Caco-2 (cell line): ENCODE results near the gene PROCR. TPM values are rescaled to one million over a fixed set of nuclear protein-coding genes. Genes with fewer than 3 reads are reported as not detected.

Source experiments
- BruUV-seq: library from RNA; stranded (reverse); fragments of 400-500 nt; replicated peaks from 2 replicates; lab custom pipeline; 2021; lab: Mats Ljungman, UMichigan
- CTCF ChIA-PET: fragments of 300-600 bp; sonication (Branson Sonifier 250); formaldehyde crosslinking; loops from one replicate; lab custom pipeline; 2022; ENCODE audit warnings: antibody characterized with exemption; lab: Charles Lee
- POLR2A ChIA-PET: fragments of 300-600 bp; sonication (Branson Sonifier 250); formaldehyde crosslinking; loops from one replicate; lab custom pipeline; 2022; ENCODE audit warnings: antibody characterized with exemption; lab: Charles Lee
- DNase-seq, 2 experiments: peaks; one replicate each; pipeline versions ENCODE4 v3.0.0 to v3.0.0-alpha.2; 2020 to 2022
- H3K27me3 ChIP-seq: replicated peaks from 2 replicates; pipeline ENCODE4 v1.6.0; 2011; ENCODE audit warnings: low read length; ENCODE audit not compliant: control insufficient read depth, insufficient read depth
- H3K36me3 ChIP-seq: 2 replicates; pipeline ENCODE4 v1.5.1; 2011; ENCODE audit warnings: low read length; ENCODE audit not compliant: control insufficient read depth, insufficient read depth
- H3K4me1 ChIP-seq: fragments of 250-450 bp; sonication (Bioruptor Pico); 2 replicates; pipeline ENCODE4 v1.5.1; 2020; ENCODE audit warnings: mild to moderate bottlenecking
- H3K4me3 ChIP-seq: 2 replicates; pipeline ENCODE4 v1.5.1; 2011; ENCODE audit warnings: low read depth, mild to moderate bottlenecking, control low read depth, low read length
- H3K9me3 ChIP-seq: fragments of 250-450 bp; sonication (Bioruptor Pico); 2 replicates; pipeline ENCODE4 v1.5.1; 2020; ENCODE audit warnings: mild to moderate bottlenecking, moderate library complexity
- H3K27ac Mint-ChIP-seq: one replicate; pipeline ENCODE4 v1.8.0; 2022; ENCODE audit warnings: mixed read lengths; ENCODE audit not compliant: unreplicated experiment
- H3K27me3 Mint-ChIP-seq: one replicate; pipeline ENCODE4 v1.8.0; 2022; ENCODE audit warnings: mixed read lengths; ENCODE audit not compliant: insufficient read depth, unreplicated experiment
- H3K36me3 Mint-ChIP-seq: one replicate; pipeline ENCODE4 v1.8.0; 2022; ENCODE audit warnings: mild to moderate bottlenecking, mixed read lengths; ENCODE audit not compliant: insufficient read depth, unreplicated experiment
- H3K4me1 Mint-ChIP-seq: one replicate; pipeline ENCODE4 v1.8.0; 2022; ENCODE audit warnings: low read depth, mixed read lengths; ENCODE audit not compliant: unreplicated experiment
- H3K4me3 Mint-ChIP-seq: one replicate; pipeline ENCODE4 v1.8.0; 2022; ENCODE audit warnings: mild to moderate bottlenecking, moderate library complexity, mixed read lengths; ENCODE audit not compliant: unreplicated experiment
- H3K9me3 Mint-ChIP-seq: one replicate; pipeline ENCODE4 v1.8.0; 2022; ENCODE audit warnings: mixed read lengths; ENCODE audit not compliant: unreplicated experiment
- intact Hi-C: fragments of 100-400 bp; cut with micrococcal nuclease; formaldehyde crosslinking; loops from one replicate; pipeline ENCODE4 v1.10.0; 2022; ENCODE audit not compliant: unreplicated experiment
- total RNA-seq: library from RNA; stranded (reverse); gene quantifications from 2 replicates; pipeline ENCODE4 v1.2.3, GENCODE V29; 2022
- TF ChIP-seq, protein P1 (sequence below), 2 experiments: fragments of 200-600 bp in 1 of 2; IDR thresholded peaks; 1 replicate in 1 of 2; 2 replicates in 1 of 2; pipeline versions ENCODE4 v1.5.1 to v1.8.0; 2011 to 2022; ENCODE audit warnings: antibody characterized with exemption in 1 of 2, control low read depth in 1 of 2, inconsistent platforms in 1 of 2, low read depth in 1 of 2, low read length in 1 of 2, mild to moderate bottlenecking in 1 of 2, moderate library complexity in 1 of 2; ENCODE audit not compliant: insufficient read depth in 1 of 2, severe bottlenecking in 1 of 2, unreplicated experiment in 1 of 2

The PROCR gene
- total RNA-seq, 1 experiment from 2014 or later, result 4.0 TPM

DNA sequence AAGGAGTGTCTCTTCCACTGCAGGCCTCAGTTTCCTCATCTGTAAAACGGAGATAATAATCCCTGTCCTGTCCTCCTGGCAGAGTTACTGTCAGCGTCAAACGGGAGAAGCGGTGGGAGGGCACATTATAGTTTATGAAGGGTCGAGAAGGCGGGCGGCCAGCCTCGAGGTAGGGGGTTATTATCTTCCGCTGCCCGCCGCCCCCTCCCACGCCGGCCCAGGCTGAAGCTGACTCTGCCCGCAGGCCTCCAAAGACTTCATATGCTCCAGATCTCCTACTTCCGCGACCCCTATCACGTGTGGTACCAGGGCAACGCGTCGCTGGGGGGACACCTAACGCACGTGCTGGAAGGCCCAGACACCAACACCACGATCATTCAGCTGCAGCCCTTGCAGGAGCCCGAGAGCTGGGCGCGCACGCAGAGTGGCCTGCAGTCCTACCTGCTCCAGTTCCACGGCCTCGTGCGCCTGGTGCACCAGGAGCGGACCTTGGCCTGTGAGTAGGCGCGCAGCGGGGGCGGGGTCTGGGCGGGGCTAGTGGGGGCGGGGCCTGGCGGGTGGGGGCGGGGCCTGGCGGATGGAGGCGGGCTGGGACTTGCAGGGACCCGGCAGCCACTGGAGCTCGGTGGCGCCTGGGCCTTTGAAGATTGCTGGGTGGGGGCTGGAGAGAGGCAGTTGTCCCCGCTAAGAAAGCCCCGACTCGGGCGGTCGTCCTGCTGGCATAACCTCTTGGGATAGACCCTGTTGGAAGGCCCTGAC, 2.8 kb downstream of the PROCR start:
- Histone ChIP-seq H3K36me3 (no peaks in the 10 kb centered on the region), H3K27me3 (no peaks in the 10 kb centered on the region), H3K4me1 (peaks cover 48% of the 10 kb centered on the region), H3K9me3 (no peaks in the 10 kb centered on the region), H3K4me3 (peak overlapping the region; percentile 60)
- CTCF ChIA-PET, result interaction anchor here (0.8 to 1.2 kb wide), 6 partner anchors 28 to 301 kb away, joined by 3 to 12 read pairs (median 4); partner anchors contain the start of gene EDEM2
- H3K4me3 Mint-ChIP-seq, result peak overlapping the region; percentile 91
- no TSS peak for BruUV-seq
- H3K36me3 Mint-ChIP-seq, result peaks cover 6% of the 10 kb centered on the region
- peak overlapping the region; percentile 81 for H3K27ac Mint-ChIP-seq
- H3K4me1 Mint-ChIP-seq, result peaks cover 53% of the 10 kb centered on the region
- POLR2A ChIA-PET, result interaction anchor here (0.6 to 1.2 kb wide), 12 partner anchors 11 to 852 kb away, joined by 3 to 11 read pairs (median 3); partner anchors contain the start of genes CEP250, EDEM2 and MMP24OS
- peak; percentile 93 to 97 for DNase-seq
- no peaks in the 10 kb centered on the region for H3K27me3 Mint-ChIP-seq
- intact Hi-C loops, result loop anchor here (1.0 to 2.0 kb wide), 3 partner anchors 13 to 34 kb away; partner anchors contain the start of gene EDEM2
- TF ChIP-seq, protein P1, sequence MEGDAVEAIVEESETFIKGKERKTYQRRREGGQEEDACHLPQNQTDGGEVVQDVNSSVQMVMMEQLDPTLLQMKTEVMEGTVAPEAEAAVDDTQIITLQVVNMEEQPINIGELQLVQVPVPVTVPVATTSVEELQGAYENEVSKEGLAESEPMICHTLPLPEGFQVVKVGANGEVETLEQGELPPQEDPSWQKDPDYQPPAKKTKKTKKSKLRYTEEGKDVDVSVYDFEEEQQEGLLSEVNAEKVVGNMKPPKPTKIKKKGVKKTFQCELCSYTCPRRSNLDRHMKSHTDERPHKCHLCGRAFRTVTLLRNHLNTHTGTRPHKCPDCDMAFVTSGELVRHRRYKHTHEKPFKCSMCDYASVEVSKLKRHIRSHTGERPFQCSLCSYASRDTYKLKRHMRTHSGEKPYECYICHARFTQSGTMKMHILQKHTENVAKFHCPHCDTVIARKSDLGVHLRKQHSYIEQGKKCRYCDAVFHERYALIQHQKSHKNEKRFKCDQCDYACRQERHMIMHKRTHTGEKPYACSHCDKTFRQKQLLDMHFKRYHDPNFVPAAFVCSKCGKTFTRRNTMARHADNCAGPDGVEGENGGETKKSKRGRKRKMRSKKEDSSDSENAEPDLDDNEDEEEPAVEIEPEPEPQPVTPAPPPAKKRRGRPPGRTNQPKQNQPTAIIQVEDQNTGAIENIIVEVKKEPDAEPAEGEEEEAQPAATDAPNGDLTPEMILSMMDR (IDR thresholded peaks at IDR 0.05; ENCODE audit: insufficient read depth in 1 of 2, low read depth in 1 of 2, low read length in 1 of 2, severe bottlenecking in 1 of 2, unreplicated experiment in 1 of 2), result no peak
- H3K9me3 Mint-ChIP-seq, result no peaks in the 10 kb centered on the region

- POLR2A ChIA-PET, result no interaction called here
- peaks cover 6% of the 10 kb centered on the region for H3K36me3 Mint-ChIP-seq
Observed at GRCh38 chr20:35176132-35176531, 4.3 kb downstream of the PROCR start.

More at GRCh38 chr20:35176132-35176531, 4.3 kb downstream of the PROCR start:
- H3K4me3 ChIP-seq, result no peak overlapping the region
- H3K27ac Mint-ChIP-seq, result peak overlapping the region; percentile 9
- H3K4me3 Mint-ChIP-seq, result no peak overlapping the region
- intact Hi-C loops, result no loop called here
- H3K4me1 ChIP-seq, result peaks cover 50% of the 10 kb centered on the region
- no peak for DNase-seq
- BruUV-seq, result no TSS peak
- peaks cover 57% of the 10 kb centered on the region for H3K4me1 Mint-ChIP-seq
- H3K9me3 ChIP-seq, result no peaks in the 10 kb centered on the region
- H3K36me3 ChIP-seq, result no peaks in the 10 kb centered on the region
- no peaks in the 10 kb centered on the region for H3K27me3 Mint-ChIP-seq
- CTCF ChIA-PET, result interaction anchor here (0.6 to 1.6 kb wide), 3 partner anchors 29 to 80 kb away, joined by 3 to 6 read pairs (median 6); partner anchors contain the start of gene EDEM2
- H3K27me3 ChIP-seq, result no peaks in the 10 kb centered on the region
- TF ChIP-seq, protein P1 (IDR thresholded peaks at IDR 0.05; ENCODE audit: insufficient read depth in 1 of 2, low read depth in 1 of 2, low read length in 1 of 2, severe bottlenecking in 1 of 2, unreplicated experiment in 1 of 2), result no peak
- no peaks in the 10 kb centered on the region for H3K9me3 Mint-ChIP-seq
